Measurements from ENCODE around the gene MATN1.

DNA sequence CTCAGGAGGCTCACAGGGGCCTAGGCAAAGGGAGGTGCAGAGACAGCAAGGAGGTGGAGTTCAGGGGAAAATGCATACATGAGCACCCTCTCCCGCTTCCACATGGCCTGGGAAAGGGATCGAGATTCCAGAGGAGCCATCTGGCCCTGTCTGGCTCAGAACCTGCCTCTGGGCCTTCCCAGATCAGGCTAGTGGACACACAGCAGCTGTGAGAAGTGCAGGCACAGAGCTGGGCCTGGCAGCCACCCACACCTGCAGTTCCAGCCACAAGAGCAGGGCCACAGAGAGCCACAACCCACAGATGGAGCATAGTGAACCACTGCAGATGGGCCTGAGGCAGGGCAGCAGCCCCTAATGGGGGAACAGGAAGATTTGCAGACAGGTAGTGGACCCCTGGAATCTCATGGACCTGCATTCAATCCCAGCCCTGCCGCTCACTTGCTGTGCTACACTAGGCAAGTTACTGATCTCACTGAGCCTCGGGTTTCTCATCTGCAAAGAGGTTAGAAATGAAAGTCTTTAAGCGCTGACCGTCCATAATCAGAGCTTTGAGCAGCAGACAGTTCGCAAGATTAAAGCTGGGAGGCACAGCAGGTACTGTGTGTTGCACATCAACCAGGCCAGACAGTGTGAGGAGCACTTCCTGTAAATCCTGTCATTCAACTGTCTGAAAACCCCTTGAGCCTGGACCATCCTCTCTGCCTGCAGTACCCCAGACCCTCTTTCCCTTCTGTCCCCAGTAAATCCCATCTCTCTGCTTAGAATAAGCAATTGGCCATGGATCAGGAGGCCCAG lies 58.0 kb downstream of the MATN1 start:
- TF ChIP-seq, protein P1, sequence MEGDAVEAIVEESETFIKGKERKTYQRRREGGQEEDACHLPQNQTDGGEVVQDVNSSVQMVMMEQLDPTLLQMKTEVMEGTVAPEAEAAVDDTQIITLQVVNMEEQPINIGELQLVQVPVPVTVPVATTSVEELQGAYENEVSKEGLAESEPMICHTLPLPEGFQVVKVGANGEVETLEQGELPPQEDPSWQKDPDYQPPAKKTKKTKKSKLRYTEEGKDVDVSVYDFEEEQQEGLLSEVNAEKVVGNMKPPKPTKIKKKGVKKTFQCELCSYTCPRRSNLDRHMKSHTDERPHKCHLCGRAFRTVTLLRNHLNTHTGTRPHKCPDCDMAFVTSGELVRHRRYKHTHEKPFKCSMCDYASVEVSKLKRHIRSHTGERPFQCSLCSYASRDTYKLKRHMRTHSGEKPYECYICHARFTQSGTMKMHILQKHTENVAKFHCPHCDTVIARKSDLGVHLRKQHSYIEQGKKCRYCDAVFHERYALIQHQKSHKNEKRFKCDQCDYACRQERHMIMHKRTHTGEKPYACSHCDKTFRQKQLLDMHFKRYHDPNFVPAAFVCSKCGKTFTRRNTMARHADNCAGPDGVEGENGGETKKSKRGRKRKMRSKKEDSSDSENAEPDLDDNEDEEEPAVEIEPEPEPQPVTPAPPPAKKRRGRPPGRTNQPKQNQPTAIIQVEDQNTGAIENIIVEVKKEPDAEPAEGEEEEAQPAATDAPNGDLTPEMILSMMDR (conservative IDR thresholded peaks at IDR 0.05; ENCODE audit: low read depth, low read length) = no peak
- TF ChIP-seq, protein P2, sequence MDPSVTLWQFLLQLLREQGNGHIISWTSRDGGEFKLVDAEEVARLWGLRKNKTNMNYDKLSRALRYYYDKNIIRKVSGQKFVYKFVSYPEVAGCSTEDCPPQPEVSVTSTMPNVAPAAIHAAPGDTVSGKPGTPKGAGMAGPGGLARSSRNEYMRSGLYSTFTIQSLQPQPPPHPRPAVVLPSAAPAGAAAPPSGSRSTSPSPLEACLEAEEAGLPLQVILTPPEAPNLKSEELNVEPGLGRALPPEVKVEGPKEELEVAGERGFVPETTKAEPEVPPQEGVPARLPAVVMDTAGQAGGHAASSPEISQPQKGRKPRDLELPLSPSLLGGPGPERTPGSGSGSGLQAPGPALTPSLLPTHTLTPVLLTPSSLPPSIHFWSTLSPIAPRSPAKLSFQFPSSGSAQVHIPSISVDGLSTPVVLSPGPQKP (IDR thresholded peaks at IDR 0.05; ENCODE audit: borderline replicate concordance, low read depth, low read length) = no peak
- TF ChIP-seq, protein P3, sequence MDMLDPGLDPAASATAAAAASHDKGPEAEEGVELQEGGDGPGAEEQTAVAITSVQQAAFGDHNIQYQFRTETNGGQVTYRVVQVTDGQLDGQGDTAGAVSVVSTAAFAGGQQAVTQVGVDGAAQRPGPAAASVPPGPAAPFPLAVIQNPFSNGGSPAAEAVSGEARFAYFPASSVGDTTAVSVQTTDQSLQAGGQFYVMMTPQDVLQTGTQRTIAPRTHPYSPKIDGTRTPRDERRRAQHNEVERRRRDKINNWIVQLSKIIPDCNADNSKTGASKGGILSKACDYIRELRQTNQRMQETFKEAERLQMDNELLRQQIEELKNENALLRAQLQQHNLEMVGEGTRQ (IDR thresholded peaks at IDR 0.05; ENCODE audit: low read depth, low read length) = no peak
- no peak for TF ChIP-seq SMC3 (IDR thresholded peaks at IDR 0.05; ENCODE audit: low read depth, low read length)
- TF ChIP-seq RAD21 (IDR thresholded peaks at IDR 0.05; ENCODE audit: low read length) = no peak

Measured in IMR-90 (cell line).